HPDE6-E6E7 (cell line): ENCODE measurements around the gene BTNL2.
"Not testable (repeated sequence)": the region's sequence is repeated elsewhere in the genome, so short reads cannot be mapped to it uniquely, and the experiment has no call there.

Experiments
- DNase-seq: peaks from one replicate; pipeline ENCODE4 v3.0.0; 2011; ENCODE audit warnings: missing footprints; ENCODE audit errors: extremely low spot score

BTNL2 gene

GRCh38 chr6:32406857-32407256 lies at the start of gene BTNL2:
Gene BTNL2, minus strand, starts transcription at chr6:32407181. Its CDS starts 58 bp downstream, at chr6:32407123.
- no peak for DNase-seq

- no peak for DNase-seq
Measured at GRCh38 chr6:32449088-32449736, 42.2 kb upstream of the BTNL2 start.

- no peak for DNase-seq
Measured at GRCh38 chr6:32447932-32448331, 41.0 kb upstream of the BTNL2 start.

- no peak for DNase-seq
Measured at GRCh38 chr6:32445321-32445854, 38.4 kb upstream of the BTNL2 start.

GRCh38 chr6:32444433-32444832 lies 37.5 kb upstream of the BTNL2 start:
- DNase-seq: no peak

- no peak for DNase-seq
Measured at GRCh38 chr6:32442977-32443552, 36.1 kb upstream of the BTNL2 start.

GRCh38 chr6:32442243-32442667 lies 35.3 kb upstream of the BTNL2 start:
- DNase-seq: no peak

GRCh38 chr6:32439602-32440214 lies 32.7 kb upstream of the BTNL2 start, which contains the start of gene HLA-DRA:
Gene HLA-DRA, plus strand, starts transcription at chr6:32439887. Its CDS starts 64 bp downstream, at chr6:32439951.
- no peak for DNase-seq

GRCh38 chr6:32439139-32439538 lies 32.2 kb upstream of the BTNL2 start:
- DNase-seq: no peak

GRCh38 chr6:32436995-32437836 lies 30.2 kb upstream of the BTNL2 start:
- no peak for DNase-seq

- DNase-seq: no peak
Measured at GRCh38 chr6:32436186-32436585, 29.2 kb upstream of the BTNL2 start.

GRCh38 chr6:32433950-32434349 lies 27.0 kb upstream of the BTNL2 start:
- DNase-seq: not testable (repeated sequence)

GRCh38 chr6:32432050-32432450 lies 25.1 kb upstream of the BTNL2 start:
- peak; percentile 11 for DNase-seq

GRCh38 chr6:32431142-32431541 lies 24.2 kb upstream of the BTNL2 start:
- no peak for DNase-seq

- DNase-seq: no peak
Measured at GRCh38 chr6:32430179-32430578, 23.2 kb upstream of the BTNL2 start.

- DNase-seq: no peak
Measured at GRCh38 chr6:32427934-32428474, 21.0 kb upstream of the BTNL2 start.

- no peak for DNase-seq
Measured at GRCh38 chr6:32427218-32427617, 20.2 kb upstream of the BTNL2 start.

- DNase-seq: no peak
Measured at GRCh38 chr6:32426338-32426737, 19.4 kb upstream of the BTNL2 start.

- no peak for DNase-seq
Measured at GRCh38 chr6:32424589-32425300, 17.8 kb upstream of the BTNL2 start.

GRCh38 chr6:32416036-32416435 lies 9.1 kb upstream of the BTNL2 start:
- no peak for DNase-seq

- peak; percentile 37 for DNase-seq
Measured at GRCh38 chr6:32415521-32416019, 8.6 kb upstream of the BTNL2 start.
